ENCODE data around the gene ZNF497.
"Not testable (repeated sequence)": the region's sequence is repeated elsewhere in the genome, so short reads cannot be mapped to it uniquely, and the experiment has no call there.

Gene ZNF497

DNA sequence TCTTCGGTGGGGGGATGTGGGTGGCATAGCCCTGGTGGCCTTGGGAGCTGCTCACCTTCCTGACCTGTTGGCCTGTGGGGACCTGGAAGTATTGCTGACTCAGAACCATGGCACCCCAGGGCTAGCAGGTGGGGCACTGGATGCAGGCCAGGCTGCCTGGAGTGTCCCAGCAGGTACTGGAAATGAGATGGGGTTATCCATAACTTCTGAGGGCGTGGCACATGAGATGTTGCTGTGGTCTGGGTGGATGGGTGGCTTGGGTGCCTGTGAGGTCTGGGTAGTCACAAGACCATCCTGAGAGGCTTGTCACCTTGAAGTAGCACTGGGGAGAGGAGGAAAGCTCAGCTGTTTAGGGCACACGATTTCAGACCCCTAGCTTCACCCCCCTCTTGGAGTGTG, 32.3 kb upstream of the ZNF497 start:
- DNase-seq (ENCODE audit: low read depth in 3 of 3, low spot score in 1 of 3): no peak

DNA sequence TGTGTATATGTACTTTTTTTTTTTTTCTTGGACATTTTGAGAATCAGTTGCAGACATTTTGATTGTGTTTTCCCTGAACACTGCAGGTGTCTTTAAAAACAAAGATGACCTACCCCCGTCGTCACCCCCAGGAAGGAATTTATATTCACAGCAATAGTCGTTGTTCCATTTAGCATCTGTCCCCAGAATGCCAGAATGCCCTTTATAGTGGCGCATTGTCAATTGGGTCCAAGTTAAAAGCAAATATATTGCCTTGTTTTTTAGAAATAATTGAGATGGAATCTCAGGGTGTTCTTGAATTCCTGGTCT, 31.1 kb upstream of the ZNF497 start:
- no peak for DNase-seq (ENCODE audit: low read depth in 3 of 3, low spot score in 1 of 3)

DNA sequence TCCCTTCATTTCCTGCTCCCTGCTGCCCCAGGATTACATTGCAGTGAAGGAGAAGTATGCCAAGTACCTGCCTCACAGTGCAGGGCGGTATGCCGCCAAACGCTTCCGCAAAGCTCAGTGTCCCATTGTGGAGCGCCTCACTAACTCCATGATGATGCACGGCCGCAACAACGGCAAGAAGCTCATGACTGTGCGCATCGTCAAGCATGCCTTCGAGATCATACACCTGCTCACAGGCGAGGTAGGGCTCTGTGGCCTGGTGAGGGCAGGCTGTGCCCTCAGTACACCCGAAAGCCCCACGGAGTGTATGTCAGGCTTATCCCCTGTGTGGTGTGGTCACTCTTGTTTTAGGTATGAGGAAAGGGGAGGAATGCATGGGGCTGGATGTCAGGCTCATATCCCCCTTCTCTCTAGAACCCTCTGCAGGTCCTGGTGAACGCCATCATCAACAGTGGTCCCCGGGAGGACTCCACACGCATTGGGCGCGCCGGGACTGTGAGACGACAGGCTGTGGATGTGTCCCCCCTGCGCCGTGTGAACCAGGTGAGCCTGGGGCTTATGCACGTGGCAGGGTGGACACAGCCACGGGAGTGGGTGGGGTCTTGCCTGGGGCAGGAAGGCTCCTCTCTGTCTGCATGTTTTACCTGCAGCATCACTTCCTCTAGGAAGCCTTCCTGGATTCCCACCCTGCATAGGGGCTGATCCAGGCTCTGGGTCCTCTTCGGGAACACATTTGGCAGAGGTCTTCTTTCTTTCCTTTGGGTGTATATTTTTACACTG, 30.6 kb upstream of the ZNF497 start:
- no peak for DNase-seq (ENCODE audit: low read depth in 3 of 3, low spot score in 1 of 3)

DNA sequence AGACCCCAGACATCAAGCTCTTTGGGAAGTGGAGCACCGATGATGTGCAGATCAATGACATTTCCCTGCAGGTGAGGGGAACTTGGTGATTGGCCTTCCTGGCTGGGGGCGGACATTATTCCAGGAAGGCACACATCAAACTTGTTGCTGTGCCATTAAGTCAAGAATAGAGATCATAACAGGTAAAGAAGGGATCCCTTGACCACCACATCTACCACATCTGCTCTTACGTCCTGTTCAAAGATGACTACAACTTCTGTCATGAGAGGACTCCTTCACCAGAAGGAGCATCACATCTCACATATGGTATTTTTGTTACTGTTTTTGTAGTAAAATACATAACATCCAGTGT, 25.6 kb upstream of the ZNF497 start:
- no peak for DNase-seq (ENCODE audit: low read depth in 3 of 3, low spot score in 1 of 3)

DNA sequence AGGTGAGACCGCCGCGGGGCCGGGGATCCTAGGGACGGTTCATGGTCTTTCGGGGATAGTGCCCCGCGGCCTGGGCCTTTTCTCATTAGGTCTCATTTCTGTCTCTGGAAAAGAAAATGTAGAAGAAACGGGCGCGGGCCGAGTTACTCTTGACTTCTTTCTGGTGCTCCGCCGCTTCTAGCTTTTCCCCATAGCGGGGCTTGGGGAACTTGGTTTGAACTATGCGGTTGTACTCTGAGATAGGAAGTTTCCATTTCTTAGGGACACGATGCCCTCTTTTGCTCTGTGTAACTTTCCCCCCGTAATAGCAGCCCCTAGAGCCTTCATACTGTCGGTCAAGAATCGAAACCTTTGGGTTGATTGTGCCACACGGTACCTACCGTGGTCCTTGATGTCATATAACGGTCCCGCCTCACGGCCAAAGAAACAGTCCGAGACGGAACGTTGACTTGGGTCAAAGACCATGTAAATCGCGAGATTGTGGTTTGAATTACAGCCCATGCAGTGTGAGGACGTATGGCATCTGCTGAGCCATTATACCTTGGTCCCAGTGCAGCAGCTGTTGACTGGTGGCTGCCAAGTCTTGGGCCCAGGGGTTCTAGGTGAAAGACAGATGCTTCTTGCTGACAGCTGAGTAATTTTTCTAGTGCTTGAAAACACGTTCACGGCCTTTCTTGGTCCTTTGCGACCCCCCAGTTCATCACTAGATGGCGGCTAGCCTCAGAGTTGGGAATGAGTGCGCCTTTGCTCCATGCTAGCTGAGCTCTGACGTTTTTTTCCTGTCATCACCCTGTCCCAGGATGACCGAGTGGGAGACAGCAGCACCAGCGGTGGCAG, 25.0 kb upstream of the ZNF497 start:
- DNase-seq (ENCODE audit: low read depth in 3 of 3, low spot score in 1 of 3): no peak

DNA sequence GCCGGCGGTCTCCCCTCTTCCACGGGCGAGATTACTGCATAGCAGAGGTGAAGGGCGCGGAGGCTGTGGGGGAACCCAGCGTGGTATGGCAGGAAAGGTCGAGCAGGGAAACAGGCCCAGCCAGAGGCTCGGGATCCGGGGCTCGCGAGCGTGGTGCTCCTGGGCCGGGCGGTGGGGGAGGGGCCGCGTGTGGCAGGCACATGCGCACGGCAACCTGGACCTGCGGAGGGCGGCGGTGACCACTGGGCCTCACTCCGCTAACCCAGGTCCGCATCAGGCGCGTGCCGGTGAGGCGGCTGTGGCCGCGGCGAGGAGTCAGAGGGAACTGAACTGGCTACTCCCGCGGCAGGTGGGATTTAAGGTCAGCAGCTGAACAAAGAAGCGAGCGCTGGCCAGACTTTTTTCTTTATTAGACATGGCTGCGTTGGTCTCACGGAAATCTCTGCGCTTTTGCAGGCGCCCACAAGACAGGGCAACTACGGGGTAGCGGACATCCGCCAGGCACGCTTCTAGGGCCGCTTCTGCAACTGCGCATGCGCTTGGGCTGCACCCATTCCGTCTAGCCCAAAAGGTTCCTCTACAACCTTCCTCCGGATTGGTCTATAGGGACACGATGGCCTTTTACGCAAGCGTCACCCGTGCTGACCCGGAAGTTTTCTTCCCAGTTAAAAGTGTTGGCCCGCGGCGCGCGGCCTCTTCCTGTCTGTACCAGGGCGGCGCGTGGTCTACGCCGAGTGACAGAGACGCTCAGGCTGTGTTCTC, 24.2 kb upstream of the ZNF497 start, which contains the start of gene RPS5:
TSS of gene RPS5 (plus strand) at position 694 of the 762 bp plus-strand sequence. CDS start 869 bp downstream, outside the sequence.
- DNase-seq (ENCODE audit: low read depth in 3 of 3, low spot score in 1 of 3): peak; percentile 89 to 94 (median 92)

DNA sequence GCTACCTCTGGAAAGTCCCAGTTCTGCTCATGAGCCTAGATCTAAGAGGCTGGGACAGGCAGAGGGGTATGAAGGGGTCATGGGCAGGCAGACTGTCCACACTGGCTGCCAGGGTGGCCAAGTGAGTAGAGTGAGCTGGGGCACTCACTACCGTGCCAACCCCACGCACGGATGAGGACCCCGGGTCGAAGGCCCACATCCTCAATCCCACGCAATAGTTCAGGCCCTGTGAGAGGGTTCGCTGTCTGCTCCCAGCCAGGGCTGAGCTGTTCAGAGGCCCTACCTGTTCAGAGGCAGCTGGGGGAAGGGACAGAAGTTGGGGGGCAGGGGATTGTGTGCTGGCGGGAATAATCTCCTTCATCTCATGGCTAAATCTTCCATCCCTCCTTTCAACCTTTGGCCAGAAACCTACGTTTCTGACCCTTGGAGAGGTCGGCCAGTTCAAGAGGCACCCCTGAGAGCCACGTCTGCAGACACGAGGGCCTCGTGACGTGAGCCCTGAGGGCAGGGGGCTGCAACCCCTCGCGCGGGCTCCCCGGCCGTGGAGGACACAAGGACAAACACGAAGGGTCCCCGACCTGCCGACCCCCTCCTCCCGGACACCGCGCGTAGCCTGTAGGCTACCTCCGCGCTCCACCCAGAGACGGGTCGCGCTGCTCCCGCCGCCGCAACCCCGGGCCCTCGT, 23.5 kb upstream of the ZNF497 start:
- DNase-seq (ENCODE audit: low read depth in 3 of 3, low spot score in 1 of 3): no peak

DNA sequence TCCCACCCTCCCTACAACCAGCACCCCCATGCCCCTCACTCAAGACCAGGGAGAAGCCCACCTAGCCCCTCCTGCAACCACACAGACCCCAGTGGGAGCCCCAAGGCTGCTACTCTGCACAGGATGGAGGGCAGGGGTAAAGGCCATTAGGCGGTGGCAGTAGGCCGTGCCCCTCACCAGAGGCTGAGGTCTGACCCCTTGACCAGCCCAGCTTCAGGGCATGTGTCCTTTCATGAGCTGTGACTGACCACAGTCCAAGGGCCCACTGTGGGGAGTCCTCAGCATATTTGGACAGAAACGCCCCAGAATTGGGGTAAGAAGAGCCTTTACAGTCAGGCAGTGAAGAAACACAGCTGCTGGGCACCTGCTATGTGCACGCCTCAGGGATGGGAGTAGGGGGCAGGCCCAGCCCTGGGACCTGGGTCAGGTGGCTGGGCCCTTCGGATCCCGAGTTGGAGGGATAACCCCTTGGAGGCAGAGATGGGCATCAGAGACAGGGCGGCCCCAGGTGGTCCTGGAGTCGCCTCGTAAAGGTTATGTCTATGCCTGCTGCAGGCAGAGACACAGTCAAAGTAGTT, 22.9 kb upstream of the ZNF497 start:
- DNase-seq (ENCODE audit: low read depth in 3 of 3, low spot score in 1 of 3): no peak

GRCh38 chr19:58382997-58383603, 20.5 kb upstream of the ZNF497 start:
- DNase-seq (ENCODE audit: low read depth in 3 of 3, low spot score in 1 of 3): no peak

DNA sequence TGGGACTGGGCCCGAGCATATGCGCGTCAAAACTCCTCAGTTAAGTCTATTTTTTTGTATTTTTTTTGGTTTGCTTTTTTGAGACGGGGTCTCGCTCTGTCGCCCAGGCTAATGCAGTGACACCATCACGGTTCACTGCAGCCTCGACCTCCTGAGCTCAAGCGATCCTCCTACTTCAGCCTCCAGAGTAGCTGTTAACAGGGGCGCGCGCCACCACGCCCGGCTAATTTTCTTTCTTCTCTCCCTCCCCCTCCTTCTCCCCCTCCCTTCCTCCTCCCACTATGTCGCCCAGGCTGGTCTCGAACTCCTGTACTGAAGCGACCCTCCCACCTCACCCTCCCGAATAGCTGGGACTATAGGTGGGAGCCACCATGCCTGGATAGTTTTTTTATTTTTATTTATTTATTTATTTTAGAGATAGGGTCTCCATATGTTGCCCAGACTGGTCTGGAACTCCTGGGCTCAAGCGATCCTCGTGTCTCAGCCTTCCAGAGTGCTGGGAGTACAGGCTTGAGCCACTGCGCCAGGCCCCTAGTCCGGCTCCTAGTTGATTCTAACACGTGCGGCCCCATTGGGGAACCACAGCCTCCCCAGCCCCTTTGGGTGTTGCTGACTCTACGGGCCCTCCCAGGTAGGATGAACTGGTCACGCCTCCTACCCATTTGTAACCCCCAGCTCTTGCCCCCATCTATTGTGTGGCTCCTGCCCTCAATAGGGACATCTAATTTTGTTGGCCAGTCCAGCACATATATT, 19.1 kb upstream of the ZNF497 start:
- no peak for DNase-seq (ENCODE audit: low read depth in 3 of 3, low spot score in 1 of 3)

DNA sequence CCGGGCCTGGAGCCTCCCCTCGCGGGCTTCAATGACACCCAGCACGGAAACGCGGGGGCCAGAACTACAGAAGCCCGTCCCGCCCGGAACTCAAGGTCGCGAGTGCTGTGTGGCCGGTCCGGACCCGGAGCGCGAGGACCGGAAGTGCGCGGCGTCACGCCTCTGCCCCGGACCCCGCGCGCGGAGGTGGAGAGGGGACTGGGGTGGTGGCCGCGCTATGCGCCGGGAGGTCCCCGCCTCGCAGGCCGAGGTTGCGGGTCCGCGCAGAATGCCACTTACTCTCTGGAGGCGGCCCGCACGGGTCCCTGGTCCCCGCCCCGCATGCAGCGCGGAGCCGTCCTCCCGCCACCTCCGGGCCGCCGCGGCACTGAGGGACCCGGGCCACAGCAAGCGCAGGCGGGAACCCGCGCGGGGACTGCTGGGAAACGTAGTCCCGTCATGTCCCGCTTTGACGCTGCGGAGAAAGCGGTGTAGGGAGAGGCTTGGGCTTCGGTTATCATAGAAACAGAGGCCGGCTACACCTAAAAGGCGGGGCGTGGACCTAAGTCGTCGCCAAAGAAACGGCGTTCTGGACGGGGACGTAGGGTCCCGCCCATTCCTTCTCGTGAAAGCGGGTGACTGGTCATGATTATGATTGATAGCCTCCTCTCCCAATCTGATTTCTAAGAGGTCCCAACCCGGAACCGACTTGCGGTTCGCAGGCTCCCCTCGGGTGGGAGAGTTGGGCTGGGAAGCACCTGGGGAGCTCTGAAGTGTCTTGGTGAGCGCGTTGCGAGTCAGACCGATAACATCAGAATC, 18.3 kb upstream of the ZNF497 start, which contains the start of gene ZNF837:
TSS of gene ZNF837 (minus strand) at position 369 of the 798 bp plus-strand sequence. CDS start 11,698 bp downstream, outside the sequence.
- peak; percentile 85 to 98 (median 95) for DNase-seq (ENCODE audit: low read depth in 3 of 3, low spot score in 1 of 3)

DNA sequence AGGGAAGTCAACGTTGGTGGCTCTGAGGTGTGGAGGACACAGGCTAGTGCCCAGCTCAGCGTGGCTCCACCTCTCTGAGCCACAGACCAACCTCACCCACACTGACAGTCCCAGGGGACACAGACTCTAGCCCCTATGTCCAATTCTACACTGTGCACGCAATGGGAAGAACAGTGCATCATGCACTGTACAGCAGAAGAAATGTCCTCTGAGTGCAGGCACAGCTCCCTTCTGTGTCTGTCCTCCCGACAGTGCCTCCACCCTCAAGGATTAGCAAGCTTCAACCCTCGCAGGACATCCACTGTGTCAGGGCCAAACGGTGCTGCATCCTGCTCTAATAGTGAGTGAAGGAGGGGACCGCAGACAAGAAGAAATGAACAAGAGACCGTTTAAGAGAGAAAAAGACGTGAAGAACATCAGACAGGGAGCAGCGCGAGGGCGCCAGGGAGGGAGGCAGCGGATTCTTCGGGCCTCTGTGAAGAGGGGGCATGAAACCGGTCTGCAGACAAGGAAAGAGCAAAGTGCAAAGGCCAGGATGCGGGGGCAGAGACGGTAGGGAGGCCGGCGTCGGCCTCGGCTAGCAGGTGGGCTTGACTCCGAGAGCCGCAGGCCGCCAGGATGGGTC, 17.6 kb upstream of the ZNF497 start:
- no peak for DNase-seq (ENCODE audit: low read depth in 3 of 3, low spot score in 1 of 3)

- no peak for DNase-seq (ENCODE audit: low read depth in 3 of 3, low spot score in 1 of 3)
These were observed 16.7 kb upstream of the ZNF497 start for GRCh38 chr19:58379246-58379645.

- DNase-seq (ENCODE audit: low read depth in 3 of 3, low spot score in 1 of 3): not testable (repeated sequence)
These were observed 14.2 kb upstream of the ZNF497 start for GRCh38 chr19:58376724-58377123.

DNA sequence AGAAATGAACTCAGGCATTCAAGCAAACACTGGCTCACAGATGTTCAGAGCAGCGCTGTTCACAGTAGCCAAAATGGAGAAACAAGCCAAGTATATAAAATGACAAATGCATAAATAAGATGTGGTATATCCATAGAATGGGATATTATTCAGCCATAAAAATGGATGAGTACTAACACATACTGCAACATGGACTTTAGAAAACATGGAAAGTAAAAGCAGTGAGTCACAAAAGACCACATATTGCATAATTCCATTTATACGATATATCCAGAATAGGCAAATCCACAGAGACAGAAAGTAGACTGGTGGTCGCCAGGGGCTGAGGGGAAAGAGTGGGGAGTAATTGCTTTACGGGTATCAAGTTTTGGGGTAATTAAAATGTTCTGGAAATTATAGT, 11.6 kb upstream of the ZNF497 start:
- no peak for DNase-seq (ENCODE audit: low read depth in 3 of 3, low spot score in 1 of 3)

DNA sequence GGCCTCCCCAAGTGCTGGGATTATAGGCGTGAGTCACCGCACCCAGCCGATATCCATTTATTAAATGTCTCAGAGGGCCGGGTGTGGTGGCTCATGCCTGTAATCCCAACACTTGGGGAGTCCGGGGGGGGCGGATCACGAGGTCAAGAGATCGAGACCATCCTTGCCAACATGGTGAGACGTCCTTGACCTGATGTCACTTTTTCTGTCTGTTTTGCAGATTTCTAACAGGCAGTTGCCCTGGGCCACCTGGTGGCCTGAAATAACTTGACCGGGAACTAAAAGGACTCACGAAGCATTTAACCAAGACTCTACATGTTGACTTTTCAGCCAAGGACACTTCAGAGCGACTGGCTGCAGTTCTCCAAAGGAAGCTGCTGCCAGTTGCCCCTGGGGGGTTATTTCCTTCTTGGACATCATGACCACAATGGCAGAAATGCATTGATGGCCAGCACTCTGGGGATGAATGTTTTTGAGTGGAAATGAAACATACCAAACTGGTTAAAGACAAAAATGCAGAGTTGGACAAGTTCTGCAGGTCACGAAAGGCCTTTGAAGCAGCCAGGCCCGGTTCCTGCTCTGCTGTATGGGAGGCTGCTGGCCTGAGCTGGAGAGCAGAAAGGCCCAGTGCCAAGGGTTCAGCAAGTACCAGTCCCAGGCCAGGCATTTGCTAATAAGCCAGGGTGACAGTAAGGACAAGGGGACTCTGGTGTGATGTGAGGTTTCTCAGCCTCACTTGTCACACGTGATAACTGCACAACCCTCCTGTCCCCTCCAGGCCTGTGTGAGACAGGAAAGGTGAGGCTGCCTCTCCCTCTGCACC, 10.0 kb upstream of the ZNF497 start:
- no peak for DNase-seq (ENCODE audit: low read depth in 3 of 3, low spot score in 1 of 3)

GRCh38 chr19:58368561-58369360, 6.2 kb upstream of the ZNF497 start:
- no peak for DNase-seq (ENCODE audit: low read depth in 3 of 3, low spot score in 1 of 3)

Measured in stimulated activated CD4-positive, alpha-beta T cell treated with anti-CD3 and anti-CD28 coated beads, TNF-alpha, amount 100 ng/mL, for 1 hour (primary cell).